Measurements from ENCODE around the gene JRKL.

Gene JRKL

GRCh38 chr11:96384156-96384555 is 5.7 kb upstream of the JRKL start:
- peaks cover 2% of the 10 kb centered on the region for H3K4me1 ChIP-seq
- H3K9me3 ChIP-seq (ENCODE audit: control insufficient read depth, low read length): no peaks in the 10 kb centered on the region
- H3K27me3 ChIP-seq (ENCODE audit: control insufficient read depth, insufficient read depth, low read length): no peaks in the 10 kb centered on the region
- H3K9ac ChIP-seq: no peak overlapping the region
- H3K36me3 ChIP-seq (ENCODE audit: control insufficient read depth, insufficient read depth, low read length): no peaks in the 10 kb centered on the region
- no peak overlapping the region for H2AFZ ChIP-seq
- no peak overlapping the region for H3K27ac ChIP-seq
- no peak overlapping the region for H3K4me3 ChIP-seq (ENCODE audit: low read depth, low read length)
- H3K79me2 ChIP-seq: no peaks in the 10 kb centered on the region
- no peak for TF ChIP-seq CTCF (IDR thresholded peaks at IDR 0.05)
- no peak overlapping the region for H3K4me2 ChIP-seq (ENCODE audit: low read length)

GRCh38 chr11:96385187-96385586 is 4.6 kb upstream of the JRKL start:
- H3K4me3 ChIP-seq (ENCODE audit: low read depth, low read length): no peak overlapping the region
- H3K4me2 ChIP-seq (ENCODE audit: low read length): no peak overlapping the region
- TF ChIP-seq CTCF (IDR thresholded peaks at IDR 0.05): no peak
- H3K4me1 ChIP-seq: peaks cover 2% of the 10 kb centered on the region
- H3K36me3 ChIP-seq (ENCODE audit: control insufficient read depth, insufficient read depth, low read length): no peaks in the 10 kb centered on the region
- H3K9ac ChIP-seq: no peak overlapping the region
- H3K79me2 ChIP-seq: no peaks in the 10 kb centered on the region
- H3K27ac ChIP-seq: no peak overlapping the region
- no peaks in the 10 kb centered on the region for H3K9me3 ChIP-seq (ENCODE audit: control insufficient read depth, low read length)
- no peak overlapping the region for H2AFZ ChIP-seq
- H3K27me3 ChIP-seq (ENCODE audit: control insufficient read depth, insufficient read depth, low read length): no peaks in the 10 kb centered on the region

- Histone ChIP-seq H3K27ac (peak overlapping the region; percentile 64), H3K4me2 (ENCODE audit: low read length) (peak overlapping the region; percentile 72), H3K36me3 (ENCODE audit: control insufficient read depth, insufficient read depth, low read length) (no peaks in the 10 kb centered on the region), H2AFZ (peak overlapping the region; percentile 88), H3K4me1 (peaks cover 2% of the 10 kb centered on the region), H3K9ac (no peak overlapping the region), H3K79me2 (no peaks in the 10 kb centered on the region), H3K4me3 (ENCODE audit: low read depth, low read length) (peak overlapping the region; percentile 60), H3K27me3 (ENCODE audit: control insufficient read depth, insufficient read depth, low read length) (no peaks in the 10 kb centered on the region), H3K9me3 (ENCODE audit: control insufficient read depth, low read length) (no peaks in the 10 kb centered on the region)
- no peak for TF ChIP-seq CTCF (IDR thresholded peaks at IDR 0.05)
Observed at GRCh38 chr11:96388891-96389719, 708 bp upstream of the JRKL start.

- no peaks in the 10 kb centered on the region for H3K9me3 ChIP-seq (ENCODE audit: control insufficient read depth, low read length)
- H2AFZ ChIP-seq: peak overlapping the region; percentile 88
- H3K4me3 ChIP-seq (ENCODE audit: low read depth, low read length): peak overlapping the region; percentile 60
- H3K4me2 ChIP-seq (ENCODE audit: low read length): peak overlapping the region; percentile 78
- no peak overlapping the region for H3K9ac ChIP-seq
- H3K27me3 ChIP-seq (ENCODE audit: control insufficient read depth, insufficient read depth, low read length): no peaks in the 10 kb centered on the region
- TF ChIP-seq CTCF (IDR thresholded peaks at IDR 0.05): no peak
- no peaks in the 10 kb centered on the region for H3K36me3 ChIP-seq (ENCODE audit: control insufficient read depth, insufficient read depth, low read length)
- peaks cover 2% of the 10 kb centered on the region for H3K4me1 ChIP-seq
- no peaks in the 10 kb centered on the region for H3K79me2 ChIP-seq
- H3K27ac ChIP-seq: peak overlapping the region; percentile 64
Observed at GRCh38 chr11:96390488-96390792, 627 bp downstream of the JRKL start.
